PC-3 (cell line): ENCODE measurements around the gene ARHGDIG.

Experiments used
- EZH2 ChIP-seq: fragments of 300-600 bp; sonication (generic); IDR thresholded peaks from one replicate; pipeline ENCODE4 v1.6.1; 2017; ENCODE audit warnings: antibody characterized with exemption, mild to moderate bottlenecking, low read length; ENCODE audit not compliant: unreplicated experiment
- EZH2phosphoT487 ChIP-seq: fragments of 300-600 bp; sonication (generic); IDR thresholded peaks from 2 replicates; pipeline ENCODE4 v1.6.1; 2018; ENCODE audit warnings: mild to moderate bottlenecking, antibody characterized with exemption, low read length, borderline replicate concordance
- TF ChIP-seq, protein P1 (sequence below): fragments of 300-600 bp; sonication (generic); conservative IDR thresholded peaks from 2 replicates; pipeline ENCODE4 v1.5.1; 2017; ENCODE audit warnings: antibody characterized with exemption, low read depth, mild to moderate bottlenecking, low read length

DNA sequence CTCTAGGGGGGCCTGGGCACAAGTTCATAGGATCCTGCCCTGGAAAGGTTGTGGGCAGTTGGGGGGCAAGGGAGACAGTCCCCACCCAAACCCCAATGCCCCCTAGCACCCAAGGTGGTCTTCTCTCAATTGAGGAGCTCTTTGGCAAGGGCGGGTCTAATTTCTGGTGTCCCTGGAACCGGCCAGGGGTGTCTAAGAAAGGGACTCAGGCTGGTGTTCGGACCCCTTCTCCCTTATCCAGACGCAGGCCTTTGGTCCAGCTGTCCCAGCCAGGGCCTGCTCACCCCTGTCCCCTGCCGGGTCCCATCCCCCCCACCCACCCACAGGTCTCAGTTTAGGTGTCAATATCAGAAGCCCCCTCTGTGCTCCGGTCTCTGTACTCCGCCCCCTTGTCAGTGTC is 860 bp upstream of the ARHGDIG start:
- TF ChIP-seq, protein P1, sequence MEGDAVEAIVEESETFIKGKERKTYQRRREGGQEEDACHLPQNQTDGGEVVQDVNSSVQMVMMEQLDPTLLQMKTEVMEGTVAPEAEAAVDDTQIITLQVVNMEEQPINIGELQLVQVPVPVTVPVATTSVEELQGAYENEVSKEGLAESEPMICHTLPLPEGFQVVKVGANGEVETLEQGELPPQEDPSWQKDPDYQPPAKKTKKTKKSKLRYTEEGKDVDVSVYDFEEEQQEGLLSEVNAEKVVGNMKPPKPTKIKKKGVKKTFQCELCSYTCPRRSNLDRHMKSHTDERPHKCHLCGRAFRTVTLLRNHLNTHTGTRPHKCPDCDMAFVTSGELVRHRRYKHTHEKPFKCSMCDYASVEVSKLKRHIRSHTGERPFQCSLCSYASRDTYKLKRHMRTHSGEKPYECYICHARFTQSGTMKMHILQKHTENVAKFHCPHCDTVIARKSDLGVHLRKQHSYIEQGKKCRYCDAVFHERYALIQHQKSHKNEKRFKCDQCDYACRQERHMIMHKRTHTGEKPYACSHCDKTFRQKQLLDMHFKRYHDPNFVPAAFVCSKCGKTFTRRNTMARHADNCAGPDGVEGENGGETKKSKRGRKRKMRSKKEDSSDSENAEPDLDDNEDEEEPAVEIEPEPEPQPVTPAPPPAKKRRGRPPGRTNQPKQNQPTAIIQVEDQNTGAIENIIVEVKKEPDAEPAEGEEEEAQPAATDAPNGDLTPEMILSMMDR = no peak
- TF ChIP-seq EZH2 (no peak), EZH2phosphoT487 (no peak)
